CD4-positive, alpha-beta T cell (primary cell): ENCODE measurements around the gene CDIPT. TPM values are rescaled to one million over a fixed set of nuclear protein-coding genes. Genes with fewer than 3 reads are reported as not detected.

Source experiments
- ATAC-seq: fragments of 200-7000 bp; cut with Tn5 transposase; one replicate; pipeline ENCODE4 v1.10.0; 2022; ENCODE audit warnings: mild to moderate bottlenecking; ENCODE audit not compliant: poor library complexity
- CTCF ChIA-PET: fragments of 350-600 bp; sonication (Branson Sonifier 250); formaldehyde crosslinking; loops from one replicate; lab custom pipeline; 2021; ENCODE audit warnings: antibody characterized with exemption, inconsistent platforms; lab: Charles Lee
- POLR2A ChIA-PET: fragments of 350-600 bp; sonication (Branson Sonifier 250); formaldehyde crosslinking; loops from one replicate; lab custom pipeline; 2021; ENCODE audit warnings: antibody characterized with exemption, inconsistent platforms; lab: Charles Lee
- DNase-seq, 14 experiments: peaks; one replicate each; pipeline ENCODE4 v3.0.0-alpha.2; 2013 to 2020; ENCODE audit warnings: mixed read lengths in 2 of 14
- H3K27ac ChIP-seq, 2 donors: one replicate each; pipeline versions ENCODE4 v1.5.1 to v1.7.0; 2013; ENCODE audit warnings: low read length in 2 of 2, low read depth in 1 of 2, mild to moderate bottlenecking in 1 of 2
- H3K27me3 ChIP-seq, 2 experiments: 1 replicate in 1 of 2; 2 replicates in 1 of 2; pipeline versions ENCODE4 v1.6.1 to v1.7.0; 2013; ENCODE audit warnings: low read length in 2 of 2, control low read depth in 1 of 2, mild to moderate bottlenecking in 1 of 2, moderate library complexity in 1 of 2; ENCODE audit not compliant: insufficient read depth in 2 of 2, control insufficient read depth in 1 of 2
- H3K36me3 ChIP-seq: one replicate; pipeline ENCODE4 v1.6.1; 2013; ENCODE audit warnings: low read length, control low read depth; ENCODE audit not compliant: insufficient read depth
- H3K4me1 ChIP-seq: one replicate; pipeline ENCODE4 v1.6.1; 2013; ENCODE audit warnings: low read length, control low read depth; ENCODE audit not compliant: insufficient read depth
- H3K4me3 ChIP-seq: one replicate; pipeline ENCODE4 v1.5.1; 2013; ENCODE audit warnings: mild to moderate bottlenecking, low read length, moderate library complexity
- H3K9me3 ChIP-seq, 2 experiments: 1 replicate in 1 of 2; 2 replicates in 1 of 2; pipeline versions ENCODE4 v1.6.1 to v1.7.0; 2013; ENCODE audit warnings: low read length in 2 of 2, mild to moderate bottlenecking in 2 of 2, control low read depth in 1 of 2, moderate library complexity in 1 of 2; ENCODE audit not compliant: control insufficient read depth in 1 of 2, insufficient read depth in 1 of 2
- H3K27ac Mint-ChIP-seq: one replicate; pipeline ENCODE4 v1.8.0; 2020; ENCODE audit warnings: mixed read lengths
- H3K27me3 Mint-ChIP-seq: one replicate; pipeline ENCODE4 v1.8.0; 2021; ENCODE audit warnings: mixed read lengths
- H3K36me3 Mint-ChIP-seq: one replicate; pipeline ENCODE4 v1.8.0; 2021; ENCODE audit warnings: low read depth, mixed read lengths
- H3K4me1 Mint-ChIP-seq: one replicate; pipeline ENCODE4 v1.8.0; 2021; ENCODE audit warnings: low read depth, mixed read lengths
- H3K4me3 Mint-ChIP-seq: one replicate; pipeline ENCODE4 v1.8.0; 2020; ENCODE audit warnings: mild to moderate bottlenecking, mixed read lengths
- H3K9me3 Mint-ChIP-seq: one replicate; pipeline ENCODE4 v1.8.0; 2020; ENCODE audit warnings: mixed read lengths
- CTCF ChIP-seq: fragments of 200-600 bp; IDR thresholded peaks from one replicate; pipeline ENCODE4 v1.8.0; 2022; ENCODE audit warnings: antibody characterized with exemption, mild to moderate bottlenecking
- intact Hi-C, 2 experiments: fragments of 100-400 bp; cut with DNase I in 1 of 2; cut with micrococcal nuclease in 1 of 2; formaldehyde crosslinking; loops; one replicate each; pipeline versions ENCODE4 v1.15.1 to v1.9.0; 2023 to 2025; cut with DNase I, micrococcal nuclease
- total RNA-seq, 174 experiments: library from RNA in 2 of 174; stranded (reverse) in 2 of 174; gene quantifications; one replicate each; pipeline ENCODE4 v1.2.3 and lab custom pipeline; 2021 to 2026

CDIPT gene
- total RNA-seq, 2 experiments from 2014 or later, result 25.7 to 27.0 TPM

GRCh38 chr16:29858149-29858849 lies 4.7 kb downstream of the CDIPT start:
- POLR2A ChIA-PET, result no interaction called here

GRCh38 chr16:29857133-29857760 lies 5.8 kb downstream of the CDIPT start:
- ChIA-PET POLR2A (interaction anchor here (0.7 kb wide), 1 partner anchor 15 kb away, joined by 3 read pairs; no protein-coding TSS in a partner anchor), CTCF (interaction anchor here (0.7 to 2.1 kb wide), 2 partner anchors 9 to 30 kb away, joined by 3 to 5 read pairs; no protein-coding TSS in a partner anchor)
- Mint-ChIP-seq H3K4me3 (peak overlapping the region; percentile 38), H3K9me3 (no peaks in the 10 kb centered on the region), H3K36me3 (peaks cover 40% of the 10 kb centered on the region), H3K27me3 (no peaks in the 10 kb centered on the region), H3K4me1 (peaks cover 14% of the 10 kb centered on the region), H3K27ac (no peak overlapping the region)
- Histone ChIP-seq H3K4me3 (no peak overlapping the region), H3K4me1 (peaks cover 16% of the 10 kb centered on the region), H3K27me3 (no peaks in the 10 kb centered on the region), H3K27ac (no peak overlapping the region), H3K36me3 (peaks cover 34% of the 10 kb centered on the region), H3K9me3 (peaks cover 0 to 5% of the 10 kb centered on the region in 2 experiments)
- no peak for TF ChIP-seq CTCF
- no peak for ATAC-seq
- intact Hi-C loops, result no loop called here
- DNase-seq, result no peak

More at GRCh38 chr16:29858149-29858849, 4.7 kb downstream of the CDIPT start:
- Histone ChIP-seq H3K4me1 (peaks cover 23% of the 10 kb centered on the region), H3K27ac (no peak overlapping the region), H3K9me3 (peaks cover 0 to 5% of the 10 kb centered on the region in 2 experiments), H3K27me3 (no peaks in the 10 kb centered on the region), H3K4me3 (no peak overlapping the region), H3K36me3 (peaks cover 34% of the 10 kb centered on the region)
- H3K4me3 Mint-ChIP-seq, result peak overlapping the region; percentile 16
- peaks cover 18% of the 10 kb centered on the region for H3K4me1 Mint-ChIP-seq
- DNase-seq (no peak), ATAC-seq (no peak)
- H3K9me3 Mint-ChIP-seq, result no peaks in the 10 kb centered on the region
- TF ChIP-seq CTCF, result no peak
- no peaks in the 10 kb centered on the region for H3K27me3 Mint-ChIP-seq
- H3K36me3 Mint-ChIP-seq, result peaks cover 48% of the 10 kb centered on the region
- intact Hi-C loops, result no loop called here
- CTCF ChIA-PET, result interaction anchor here (0.6 to 2.1 kb wide), 3 partner anchors 10 to 69 kb away, joined by 3 to 5 read pairs (median 3); no protein-coding TSS in a partner anchor
- H3K27ac Mint-ChIP-seq, result no peak overlapping the region

- H3K4me3 Mint-ChIP-seq, result no peak overlapping the region
- H3K9me3 ChIP-seq, result peaks cover 0 to 5% of the 10 kb centered on the region in 2 experiments
- DNase-seq, result no peak
- intact Hi-C loops, result no loop called here
- TF ChIP-seq CTCF, result no peak
- H3K27me3 Mint-ChIP-seq, result no peaks in the 10 kb centered on the region
- CTCF ChIA-PET, result interaction anchor here (0.6 kb wide), 1 partner anchor 567 kb away, joined by 4 read pairs; no protein-coding TSS in a partner anchor
- H3K4me1 ChIP-seq, result no peaks in the 10 kb centered on the region
- H3K36me3 ChIP-seq, result peaks cover 16% of the 10 kb centered on the region
- no peak overlapping the region for H3K27ac ChIP-seq
- ATAC-seq, result no peak
- H3K27ac Mint-ChIP-seq, result no peak overlapping the region
- H3K4me3 ChIP-seq, result no peak overlapping the region
- peaks cover 26% of the 10 kb centered on the region for H3K36me3 Mint-ChIP-seq
- no peaks in the 10 kb centered on the region for H3K27me3 ChIP-seq
- H3K4me1 Mint-ChIP-seq, result no peaks in the 10 kb centered on the region
- POLR2A ChIA-PET, result interaction anchor here (1.5 kb wide), 1 partner anchor 47 kb away, joined by 3 read pairs; no protein-coding TSS in a partner anchor
- H3K9me3 Mint-ChIP-seq, result no peaks in the 10 kb centered on the region
Measured at GRCh38 chr16:29854520-29855100, 8.4 kb downstream of the CDIPT start.
